Central memory CD4-positive, alpha-beta T cell (primary cell): ENCODE data around the gene KIFAP3.
"Not testable (repeated sequence)": the region's sequence is repeated elsewhere in the genome, so short reads cannot be mapped to it uniquely, and the experiment has no call there.

Source experiments
- DNase-seq: peaks from one replicate; pipeline ENCODE4 v3.0.0; 2022

Gene KIFAP3

GRCh38 chr1:169884634-169885033 lies 189.9 kb downstream of the KIFAP3 start:
- no peak for DNase-seq

GRCh38 chr1:169882039-169882511 lies 192.4 kb downstream of the KIFAP3 start:
- no peak for DNase-seq

GRCh38 chr1:169879034-169879840 lies 195.3 kb downstream of the KIFAP3 start:
- no peak for DNase-seq

- DNase-seq: no peak
Observed at GRCh38 chr1:169878498-169878897, 196.0 kb downstream of the KIFAP3 start.

- no peak for DNase-seq
Observed at GRCh38 chr1:169877800-169878491, 196.5 kb downstream of the KIFAP3 start.

GRCh38 chr1:169874229-169874628 lies 200.3 kb downstream of the KIFAP3 start:
- DNase-seq: no peak

GRCh38 chr1:169873582-169874199 lies 200.8 kb downstream of the KIFAP3 start:
- DNase-seq: no peak

- no peak for DNase-seq
Observed at GRCh38 chr1:169872906-169873305, 201.6 kb downstream of the KIFAP3 start.

GRCh38 chr1:169871988-169872387 lies 202.5 kb downstream of the KIFAP3 start:
- DNase-seq: not testable (repeated sequence)
